ENCODE results near the gene PEX11A.
A peak's percentile ranks its signal among the peaks of the same experiment; 100 is the strongest.

The PEX11A gene

GRCh38 chr15:89660556-89660955 is 30.0 kb downstream of the PEX11A start:
- H3K4me3 ChIP-seq (ENCODE audit: low read depth, low read length) = no peak overlapping the region
- no peak for DNase-seq (ENCODE audit: low read depth)

- no peak for DNase-seq (ENCODE audit: low read depth)
- no peak overlapping the region for H3K4me3 ChIP-seq (ENCODE audit: low read depth, low read length)
These were observed 31.3 kb downstream of the PEX11A start for GRCh38 chr15:89659295-89659694.

DNA sequence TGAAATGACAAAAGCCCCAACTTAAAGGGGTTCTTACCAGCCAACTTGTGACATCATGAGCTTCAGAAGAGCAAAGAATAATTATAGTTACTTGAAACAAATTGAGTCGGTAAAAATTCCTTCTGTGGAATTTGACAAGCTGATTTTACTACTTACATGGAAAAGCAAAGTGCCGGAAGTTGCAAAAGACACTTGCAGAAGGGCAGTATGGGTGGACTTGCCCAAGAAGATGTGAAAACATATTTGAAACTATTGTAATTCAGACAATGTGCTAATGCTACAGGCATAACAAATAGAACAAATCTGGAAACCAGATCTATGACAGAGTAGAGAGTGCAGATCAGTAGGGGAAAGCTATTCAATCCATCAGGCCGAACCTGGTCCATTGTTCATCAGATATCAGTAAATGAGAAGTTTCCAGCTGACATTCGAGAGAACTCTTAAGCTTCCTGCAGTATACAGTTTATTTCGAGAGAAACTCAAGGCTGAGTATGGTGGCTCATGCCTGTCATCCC is 32.8 kb downstream of the PEX11A start:
- no peak for DNase-seq (ENCODE audit: low read depth)
- H3K4me3 ChIP-seq (ENCODE audit: low read depth, low read length) = no peak overlapping the region

- no peak for DNase-seq (ENCODE audit: low read depth)
- H3K4me3 ChIP-seq (ENCODE audit: low read depth, low read length) = no peak overlapping the region
These were observed 34.3 kb downstream of the PEX11A start for GRCh38 chr15:89656116-89656815.

GRCh38 chr15:89654847-89655805 is 35.4 kb downstream of the PEX11A start, which contains the start of gene KIF7:
TSS of gene KIF7 (minus strand) at chr15:89655467. CDS start at chr15:89652930, 2,537 bp downstream.
- DNase-seq (ENCODE audit: low read depth) = no peak
- peak within 1 kb of the TSS; percentile 70 for H3K4me3 ChIP-seq (ENCODE audit: low read depth, low read length)

GRCh38 chr15:89654301-89654761 is 36.2 kb downstream of the PEX11A start:
- DNase-seq (ENCODE audit: low read depth) = no peak
- H3K4me3 ChIP-seq (ENCODE audit: low read depth, low read length) = peak overlapping the region; percentile 70

GRCh38 chr15:89653578-89653977 is 37.0 kb downstream of the PEX11A start:
- no peak overlapping the region for H3K4me3 ChIP-seq (ENCODE audit: low read depth, low read length)
- DNase-seq (ENCODE audit: low read depth) = no peak

DNA sequence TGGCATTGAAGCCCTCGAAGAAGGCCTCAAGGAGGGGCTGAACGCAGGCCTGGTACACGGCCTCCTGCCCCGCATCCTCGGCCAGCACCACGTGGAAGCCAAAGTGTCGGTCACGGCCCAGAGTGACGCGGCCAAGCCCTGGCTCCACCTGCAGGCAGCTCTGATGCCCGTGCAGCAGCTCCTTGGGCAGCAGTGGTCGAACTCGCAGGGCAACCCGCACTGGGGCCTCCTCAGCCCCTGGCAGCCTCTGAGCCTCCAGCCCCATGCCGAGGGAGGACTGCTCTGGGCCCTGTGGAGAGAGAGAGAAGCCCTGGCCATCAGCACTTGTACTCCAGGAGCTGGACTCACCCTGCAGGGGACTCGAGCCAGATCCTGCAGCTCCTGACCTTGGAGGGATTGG is 37.9 kb downstream of the PEX11A start:
- DNase-seq (ENCODE audit: low read depth) = no peak
- no peak overlapping the region for H3K4me3 ChIP-seq (ENCODE audit: low read depth, low read length)

DNA sequence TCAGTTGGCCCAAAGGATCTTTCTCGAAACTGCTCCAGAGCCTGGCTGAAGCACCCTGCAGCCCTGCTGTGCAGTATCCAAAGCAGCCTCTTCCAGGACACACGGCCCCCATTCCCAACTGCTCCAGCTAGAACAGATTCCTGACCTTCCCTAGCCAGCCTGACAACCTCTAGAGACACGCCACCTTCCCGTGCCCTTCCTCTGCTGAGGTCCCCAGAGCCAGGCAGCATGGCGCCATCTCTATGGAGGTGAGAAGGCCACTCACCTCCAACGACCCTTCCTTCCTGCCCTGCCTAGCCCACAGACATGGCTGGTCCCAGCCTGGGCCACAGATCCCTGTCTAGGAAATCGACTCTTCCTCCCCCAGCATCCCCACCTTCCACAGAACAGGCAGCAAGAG is 38.4 kb downstream of the PEX11A start:
- DNase-seq (ENCODE audit: low read depth) = no peak
- no peak overlapping the region for H3K4me3 ChIP-seq (ENCODE audit: low read depth, low read length)

DNA sequence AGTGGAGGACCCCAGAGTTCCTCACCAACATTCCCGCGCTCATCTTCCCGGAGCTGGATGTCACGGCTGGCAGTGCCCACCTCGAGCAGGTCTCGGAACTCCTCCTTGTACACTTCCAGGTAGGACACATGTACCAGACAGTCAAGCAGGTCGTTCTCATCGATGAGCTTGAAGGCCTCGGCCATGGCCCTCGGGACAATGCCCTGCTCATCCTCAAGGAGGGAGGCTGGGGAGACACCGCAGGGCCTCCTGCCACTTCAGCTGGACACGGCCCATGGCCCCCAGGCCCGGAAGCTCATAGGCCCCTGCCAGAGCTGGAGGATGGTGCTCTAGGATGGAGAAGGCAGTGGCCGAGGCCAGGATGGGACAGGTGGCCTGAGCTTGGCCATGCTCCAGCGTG is 40.8 kb downstream of the PEX11A start:
- no peak for DNase-seq (ENCODE audit: low read depth)
- H3K4me3 ChIP-seq (ENCODE audit: low read depth, low read length) = no peak overlapping the region

- no peak overlapping the region for H3K4me3 ChIP-seq (ENCODE audit: low read depth, low read length)
- DNase-seq (ENCODE audit: low read depth) = no peak
These were observed 41.4 kb downstream of the PEX11A start for GRCh38 chr15:89649013-89649625.

- DNase-seq (ENCODE audit: low read depth) = no peak
These were observed 42.2 kb downstream of the PEX11A start for GRCh38 chr15:89648106-89649012.

DNA sequence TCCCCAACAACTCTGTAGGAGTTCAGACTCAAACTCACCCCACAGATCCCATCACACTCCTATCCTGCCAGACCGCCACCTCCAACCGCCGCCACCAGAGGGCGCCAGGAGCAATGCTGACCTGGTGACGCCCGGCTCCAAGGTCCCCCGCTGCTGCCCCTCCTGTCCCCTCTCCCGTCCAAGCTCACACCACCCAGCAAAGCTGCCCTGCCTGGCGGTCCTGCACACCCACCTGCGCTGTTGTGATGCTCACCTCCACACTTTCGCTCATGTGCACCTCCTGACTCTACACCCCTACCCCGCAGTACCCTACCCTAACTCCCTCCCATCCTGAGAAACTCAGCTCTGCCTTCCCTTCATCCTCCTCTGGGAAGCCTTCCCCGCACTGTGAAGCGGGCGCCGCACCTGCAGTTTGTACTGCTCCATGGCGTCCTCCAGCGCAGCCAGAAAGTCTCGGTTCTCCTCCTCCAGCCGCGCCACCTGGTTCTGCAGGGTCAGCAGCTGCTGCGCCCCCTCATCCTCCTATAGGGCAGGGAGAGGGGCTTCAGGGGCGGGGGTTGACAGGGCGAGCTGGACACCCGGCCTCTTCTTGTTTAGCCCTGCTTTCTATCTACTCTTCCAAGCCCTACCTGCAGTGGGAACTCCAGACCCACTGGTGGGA is 43.2 kb downstream of the PEX11A start:
- H3K4me3 ChIP-seq (ENCODE audit: low read depth, low read length) = no peak overlapping the region
- DNase-seq (ENCODE audit: low read depth) = no peak

More at GRCh38 chr15:89648106-89649012, 42.2 kb downstream of the PEX11A start:
- H3K4me3 ChIP-seq (ENCODE audit: low read depth, low read length) = no peak overlapping the region

DNA sequence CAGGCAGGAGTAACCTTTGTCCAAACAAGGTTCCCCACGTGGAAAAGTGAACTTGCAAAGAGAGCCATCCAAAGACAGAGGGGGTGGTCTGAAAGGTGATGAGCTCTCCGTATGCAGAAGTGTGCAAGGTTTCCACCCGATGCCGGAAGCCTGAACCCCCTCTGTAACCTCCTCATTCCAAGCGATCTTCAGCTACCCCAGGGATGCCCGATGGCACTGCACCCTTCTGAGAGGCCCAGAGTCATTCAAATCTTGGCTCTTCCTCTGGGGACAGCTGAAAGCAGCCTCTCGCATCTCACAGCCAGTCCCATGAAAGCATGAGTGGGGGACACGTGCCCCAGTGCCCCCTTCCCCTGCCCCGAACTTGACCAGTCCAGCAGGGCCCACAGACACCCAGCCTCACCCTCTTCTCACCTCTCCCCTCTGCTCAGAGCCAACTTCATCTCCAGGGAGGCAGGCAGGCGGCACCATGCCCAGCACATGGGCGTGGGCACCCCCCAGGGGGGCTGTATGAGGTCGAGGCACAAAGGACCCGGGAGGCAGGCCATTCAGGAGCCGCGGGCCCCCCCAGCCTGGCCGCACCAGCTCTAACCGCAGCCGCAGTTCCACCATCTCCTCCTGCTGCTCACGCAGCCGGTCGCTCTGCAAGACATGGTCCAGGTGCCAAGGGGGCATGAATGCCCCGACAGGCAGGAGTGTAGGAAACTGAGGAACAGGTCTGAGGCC is 44.0 kb downstream of the PEX11A start:
- no peak for DNase-seq (ENCODE audit: low read depth)
- no peak overlapping the region for H3K4me3 ChIP-seq (ENCODE audit: low read depth, low read length)

- H3K4me3 ChIP-seq (ENCODE audit: low read depth, low read length) = no peak overlapping the region
- DNase-seq (ENCODE audit: low read depth) = no peak
These were observed 44.9 kb downstream of the PEX11A start for GRCh38 chr15:89645680-89646079.

DNA sequence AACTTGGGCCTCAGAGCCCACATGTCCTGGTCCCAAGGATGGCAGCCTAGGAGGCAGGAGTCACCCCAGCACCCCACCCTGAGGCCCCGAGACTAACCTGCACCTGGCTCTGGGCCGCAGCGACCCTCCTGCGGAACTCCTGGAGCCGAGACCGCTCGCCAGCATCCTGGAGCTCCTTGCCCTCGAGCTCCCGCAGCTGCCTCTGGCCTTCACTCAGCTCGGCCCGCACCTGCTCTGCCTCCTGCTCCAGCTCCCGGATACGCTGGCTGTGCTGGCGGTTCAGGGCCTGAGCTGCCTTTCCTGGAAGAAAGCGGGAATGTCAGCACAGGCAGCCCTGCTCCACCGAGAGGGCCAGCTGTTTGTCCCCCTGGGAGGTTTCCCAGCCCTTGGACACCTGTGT is 48.4 kb downstream of the PEX11A start:
- no peak for DNase-seq (ENCODE audit: low read depth)
- no peak overlapping the region for H3K4me3 ChIP-seq (ENCODE audit: low read depth, low read length)

- no peak for DNase-seq (ENCODE audit: low read depth)
- no peak overlapping the region for H3K4me3 ChIP-seq (ENCODE audit: low read depth, low read length)
These were observed 49.5 kb downstream of the PEX11A start for GRCh38 chr15:89641053-89641452.

DNA sequence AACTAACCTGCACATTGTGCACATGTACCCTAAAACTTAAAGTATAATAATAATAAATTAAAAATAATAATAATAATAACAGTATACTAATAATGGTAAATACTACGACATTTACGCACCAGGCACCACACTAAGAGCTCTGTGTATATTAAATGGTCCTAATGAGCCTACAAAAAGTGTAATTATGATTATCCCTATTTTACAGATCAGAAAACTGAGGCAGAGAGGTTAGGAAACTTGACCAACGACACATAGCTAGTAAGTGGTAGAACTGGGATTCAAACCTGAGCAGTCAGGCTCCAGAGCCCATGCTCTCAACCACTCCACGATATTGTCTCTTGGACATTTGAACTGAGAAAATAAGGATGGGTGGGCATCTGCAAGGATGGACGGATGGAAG is 50.3 kb downstream of the PEX11A start:
- H3K4me3 ChIP-seq (ENCODE audit: low read depth, low read length) = no peak overlapping the region
- no peak for DNase-seq (ENCODE audit: low read depth)
